ENCODE results near the gene LRRC1.

The LRRC1 gene

GRCh38 chr6:53818858-53819609, 24.2 kb downstream of the LRRC1 start:
- DNase-seq: no peak

GRCh38 chr6:53822401-53823125, 27.8 kb downstream of the LRRC1 start:
- no peak for DNase-seq

- no peak for DNase-seq
These were observed 29.9 kb downstream of the LRRC1 start for GRCh38 chr6:53824714-53825113.

- no peak for DNase-seq
These were observed 30.9 kb downstream of the LRRC1 start for GRCh38 chr6:53825532-53826321.

- DNase-seq: peak; percentile 38
These were observed 32.7 kb downstream of the LRRC1 start for GRCh38 chr6:53827531-53827930.

DNA sequence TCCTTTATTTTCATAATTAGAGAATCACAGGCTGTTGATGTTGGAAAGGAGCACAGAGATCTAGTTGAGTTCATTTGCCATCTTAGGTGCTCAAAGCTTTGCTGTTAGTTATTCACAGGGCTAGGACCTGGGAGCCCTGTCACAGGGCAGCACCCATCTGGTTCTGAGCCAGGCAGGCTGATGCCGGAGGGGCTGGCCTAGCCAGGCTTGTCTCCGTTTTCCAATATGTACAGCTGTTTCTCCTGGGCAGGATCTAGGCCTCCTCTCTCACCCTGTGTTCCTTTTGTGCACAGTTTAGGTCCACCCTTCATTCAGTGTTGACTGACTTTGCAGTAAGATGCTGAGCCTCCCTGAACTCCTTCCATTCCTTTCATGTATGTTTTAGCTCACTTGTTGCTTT, 33.4 kb downstream of the LRRC1 start:
- DNase-seq: no peak

DNA sequence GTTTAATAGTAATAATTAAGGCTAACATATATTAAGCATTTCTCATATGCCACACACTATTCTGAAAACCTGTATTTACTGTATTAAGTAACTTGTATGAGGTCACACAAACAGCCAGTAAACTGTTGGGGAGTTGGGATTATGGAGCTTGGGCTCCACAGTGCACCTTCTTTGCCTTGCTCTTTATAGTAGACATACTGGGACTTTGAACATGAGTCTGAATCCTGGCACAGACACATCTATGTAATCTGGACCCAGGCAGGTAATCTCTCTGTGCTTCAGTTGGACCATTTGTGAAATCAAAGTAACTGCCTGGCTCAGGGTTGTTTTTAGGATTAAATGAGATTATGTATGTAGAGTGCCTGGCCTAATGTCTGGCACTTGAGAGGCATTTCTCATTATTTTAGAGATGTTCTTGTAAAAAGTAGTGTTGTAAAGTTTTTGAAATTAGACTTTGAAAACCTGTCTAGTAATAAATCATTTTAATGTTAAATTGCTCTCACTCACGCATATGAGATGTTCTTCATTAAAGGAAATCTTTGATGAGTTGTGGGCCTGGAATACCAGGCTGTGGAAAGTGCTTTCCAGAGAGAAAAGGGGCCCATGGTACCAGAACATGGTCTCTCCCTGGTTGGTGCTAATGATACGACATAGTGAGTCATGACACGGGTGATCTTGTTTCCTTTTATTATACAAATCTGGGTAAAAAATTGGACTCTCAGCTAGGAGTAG, 34.3 kb downstream of the LRRC1 start:
- DNase-seq: no peak

GRCh38 chr6:53829698-53830221, 35.0 kb downstream of the LRRC1 start:
- DNase-seq: no peak

DNA sequence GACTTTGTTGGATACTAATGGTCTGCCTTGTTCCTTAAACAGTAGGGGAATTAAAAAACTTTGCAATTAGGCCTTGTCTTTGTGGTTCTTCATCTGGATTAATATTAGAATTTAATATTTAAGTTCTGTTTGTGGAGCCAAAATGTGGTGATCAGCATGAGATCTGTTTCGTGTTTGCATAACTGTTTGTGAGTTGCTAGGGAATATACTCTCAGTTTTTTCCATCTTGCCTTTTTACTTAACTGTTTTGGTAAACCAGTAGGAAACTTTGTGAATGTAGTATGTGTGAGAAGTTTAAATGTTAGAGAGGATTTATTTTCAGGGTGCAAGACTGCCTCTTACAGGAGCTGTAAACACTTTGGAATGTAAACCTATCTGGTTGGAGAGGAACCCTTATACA, 35.6 kb downstream of the LRRC1 start:
- DNase-seq: no peak

DNA sequence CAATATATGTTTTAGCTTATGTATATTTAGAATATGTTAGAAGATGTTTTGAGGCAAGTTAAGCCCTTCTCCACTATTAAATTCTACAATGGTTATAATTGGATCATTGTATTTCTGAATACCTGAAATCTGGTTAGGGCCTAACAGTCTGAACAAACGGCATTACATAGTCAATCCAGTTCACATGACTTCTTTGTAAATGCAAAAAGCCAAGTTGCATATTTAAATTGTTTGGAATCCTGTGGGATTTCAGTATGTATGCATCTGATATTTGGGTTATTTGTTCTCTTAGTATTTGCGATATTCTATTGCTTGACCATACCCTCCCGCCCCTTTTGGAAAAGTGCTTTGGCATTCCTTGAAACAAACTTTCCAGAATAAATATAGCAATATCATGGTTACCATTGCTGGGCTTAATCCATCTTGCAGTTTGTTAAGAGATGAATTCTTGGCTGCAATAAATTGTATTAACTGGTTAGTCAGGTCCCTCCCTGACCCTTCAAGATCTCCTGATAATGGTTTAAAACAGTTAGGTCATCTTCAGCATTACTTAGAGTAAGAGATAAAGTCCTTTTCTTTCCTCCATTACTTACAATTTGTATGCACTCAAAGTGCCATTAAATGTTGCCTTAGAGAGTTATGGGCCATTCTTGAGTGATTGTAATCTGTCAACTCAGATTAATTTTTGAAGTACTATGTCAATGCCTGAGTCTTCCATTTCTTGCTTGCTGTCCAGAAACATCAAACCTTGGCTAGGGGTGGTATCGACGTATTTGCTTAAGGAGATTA, 36.5 kb downstream of the LRRC1 start:
- no peak for DNase-seq

GRCh38 chr6:53831936-53832660, 37.3 kb downstream of the LRRC1 start:
- DNase-seq: no peak

GRCh38 chr6:53833155-53833554, 38.4 kb downstream of the LRRC1 start:
- DNase-seq: no peak

DNA sequence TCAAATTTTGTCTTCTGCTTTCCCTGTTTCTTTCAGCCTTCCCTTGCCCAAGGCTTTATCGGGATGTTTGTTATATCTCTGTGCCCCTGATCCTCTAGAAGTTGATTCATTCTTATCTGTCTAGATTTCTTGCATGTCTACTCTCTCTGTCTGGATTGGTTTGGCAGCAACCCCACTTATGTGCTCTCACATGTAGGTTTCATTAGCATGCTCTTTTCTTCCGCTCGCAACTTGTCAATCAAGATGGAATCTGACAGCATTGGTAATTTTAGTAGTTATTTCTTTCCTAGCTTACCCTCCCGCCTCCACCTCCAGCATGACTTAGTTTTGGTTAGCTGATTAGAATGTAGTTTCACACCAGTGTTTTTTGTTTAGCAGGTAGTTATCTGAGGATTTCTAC, 39.3 kb downstream of the LRRC1 start:
- DNase-seq: no peak

GRCh38 chr6:53837865-53838769, 43.3 kb downstream of the LRRC1 start:
- DNase-seq: no peak

GRCh38 chr6:53840027-53840426, 45.2 kb downstream of the LRRC1 start:
- DNase-seq: no peak

GRCh38 chr6:53845280-53846195, 50.7 kb downstream of the LRRC1 start:
- no peak for DNase-seq

- DNase-seq: no peak
These were observed 51.4 kb downstream of the LRRC1 start for GRCh38 chr6:53846250-53846649.

- no peak for DNase-seq
These were observed 53.0 kb downstream of the LRRC1 start for GRCh38 chr6:53847796-53848314.

DNA sequence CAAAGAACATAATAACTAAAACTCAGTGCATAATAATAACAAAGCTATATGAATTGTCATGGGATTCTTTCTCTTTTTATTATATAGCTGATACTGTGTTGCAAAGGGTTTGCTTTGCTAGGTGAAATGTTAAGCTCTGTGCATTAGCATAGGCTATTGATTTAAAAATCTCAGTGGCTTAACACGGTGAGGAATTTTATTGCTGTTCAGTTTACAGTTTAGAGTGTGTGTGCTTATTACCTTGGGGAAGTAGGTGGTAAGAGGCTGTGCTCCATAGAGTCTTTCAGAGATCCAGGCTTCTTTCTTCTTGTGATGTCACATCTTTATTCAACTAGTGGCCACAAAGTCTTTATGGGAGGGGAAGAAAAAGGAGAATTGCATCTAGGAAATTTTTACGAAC, 55.7 kb downstream of the LRRC1 start:
- no peak for DNase-seq
